ENCODE results near the gene CYP2A7. TPM values are rescaled to one million over a fixed set of nuclear protein-coding genes. Genes with fewer than 3 reads are reported as not detected.
"Not testable (repeated sequence)": the region's sequence is repeated elsewhere in the genome, so short reads cannot be mapped to it uniquely, and the experiment has no call there.

Gene CYP2A7
- total and polyA plus RNA-seq, 9 donors = 0.05 to 0.19 TPM; not detected in 7

DNA sequence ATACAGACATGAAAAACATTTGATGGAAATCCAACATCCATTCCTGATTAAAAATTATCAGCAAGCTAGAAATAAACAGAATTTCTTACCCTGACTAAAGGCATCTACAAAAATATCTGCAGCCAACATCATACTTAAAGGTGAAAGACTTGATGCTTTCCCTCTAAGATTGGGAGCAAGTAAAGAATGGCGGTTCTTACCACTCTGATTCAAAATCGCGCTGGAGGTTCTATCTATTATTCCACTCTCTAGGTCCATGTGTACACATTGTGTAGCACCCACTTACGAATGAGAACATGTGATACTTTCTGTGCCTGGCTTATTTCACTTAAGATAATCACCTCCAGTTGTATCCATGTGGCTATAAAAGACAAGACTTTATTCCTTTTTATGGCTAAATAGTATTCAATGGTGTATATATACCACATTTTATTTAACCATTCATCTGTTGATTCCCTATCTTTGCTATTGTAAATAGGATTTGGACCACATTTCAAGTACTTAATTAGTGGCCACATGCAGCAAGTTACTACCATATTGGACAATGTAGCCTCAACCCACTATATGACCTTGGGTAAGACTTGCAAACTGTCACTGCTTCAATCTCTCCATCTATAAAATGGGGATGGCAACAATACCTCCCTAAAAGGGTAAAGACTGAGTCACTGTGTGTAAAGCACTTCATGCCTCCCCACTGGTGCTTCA lies 38.4 kb upstream of the CYP2A7 start:
- no peaks in the 10 kb centered on the region for H3K27me3 ChIP-seq (ENCODE audit: control insufficient read depth, insufficient read depth, low read length)
- no peaks in the 10 kb centered on the region for H3K4me1 ChIP-seq (ENCODE audit: control insufficient read depth, insufficient read depth, low read length)
- no peaks in the 10 kb centered on the region for H3K36me3 ChIP-seq (ENCODE audit: control insufficient read depth, insufficient read depth, low read length)
- no peak for DNase-seq
- 89% methylated on average over 3 of the region's 4 CpGs for WGBS (ENCODE audit: insufficient coverage)
- H3K9me3 ChIP-seq (replicated peaks; ENCODE audit: control insufficient read depth, low read depth, low read length) = no peaks in the 10 kb centered on the region
- no peak overlapping the region for H3K4me3 ChIP-seq (ENCODE audit: low read length)
- H3K27ac ChIP-seq (ENCODE audit: low read length) = no peak overlapping the region

GRCh38 chr19:40919530-40920299 lies 37.7 kb upstream of the CYP2A7 start:
- H3K4me1 ChIP-seq (ENCODE audit: control insufficient read depth, insufficient read depth, low read length); DNase-seq; H3K27ac ChIP-seq (ENCODE audit: low read length); H3K4me3 ChIP-seq (ENCODE audit: low read length); H3K27me3 ChIP-seq (ENCODE audit: control insufficient read depth, insufficient read depth, low read length); H3K36me3 ChIP-seq (ENCODE audit: control insufficient read depth, insufficient read depth, low read length); H3K9me3 ChIP-seq (replicated peaks; ENCODE audit: control insufficient read depth, low read depth, low read length): not testable (repeated sequence)
- 81% methylated on average over 3 of the region's 7 CpGs for WGBS (ENCODE audit: insufficient coverage)

- DNase-seq; H3K36me3 ChIP-seq (ENCODE audit: control insufficient read depth, insufficient read depth, low read length); H3K27me3 ChIP-seq (ENCODE audit: control insufficient read depth, insufficient read depth, low read length); H3K27ac ChIP-seq (ENCODE audit: low read length); H3K9me3 ChIP-seq (replicated peaks; ENCODE audit: control insufficient read depth, low read depth, low read length); H3K4me3 ChIP-seq (ENCODE audit: low read length); H3K4me1 ChIP-seq (ENCODE audit: control insufficient read depth, insufficient read depth, low read length): not testable (repeated sequence)
- WGBS (ENCODE audit: insufficient coverage) = no CpG with 5 or more reads among the region's 2 CpGs
Observed at GRCh38 chr19:40918303-40918702, 36.3 kb upstream of the CYP2A7 start.

GRCh38 chr19:40908976-40909375 lies 26.9 kb upstream of the CYP2A7 start:
- Histone ChIP-seq H3K4me1 (ENCODE audit: control insufficient read depth, insufficient read depth, low read length) (no peaks in the 10 kb centered on the region), H3K36me3 (ENCODE audit: control insufficient read depth, insufficient read depth, low read length) (no peaks in the 10 kb centered on the region), H3K27me3 (ENCODE audit: control insufficient read depth, insufficient read depth, low read length) (peaks cover 2% of the 10 kb centered on the region), H3K9me3 (replicated peaks; ENCODE audit: control insufficient read depth, low read depth, low read length) (no peaks in the 10 kb centered on the region), H3K27ac (ENCODE audit: low read length) (no peak overlapping the region), H3K4me3 (ENCODE audit: low read length) (no peak overlapping the region)
- WGBS (ENCODE audit: insufficient coverage) = 45% methylated on average over 4 of the region's 6 CpGs
- DNase-seq = no peak

DNA sequence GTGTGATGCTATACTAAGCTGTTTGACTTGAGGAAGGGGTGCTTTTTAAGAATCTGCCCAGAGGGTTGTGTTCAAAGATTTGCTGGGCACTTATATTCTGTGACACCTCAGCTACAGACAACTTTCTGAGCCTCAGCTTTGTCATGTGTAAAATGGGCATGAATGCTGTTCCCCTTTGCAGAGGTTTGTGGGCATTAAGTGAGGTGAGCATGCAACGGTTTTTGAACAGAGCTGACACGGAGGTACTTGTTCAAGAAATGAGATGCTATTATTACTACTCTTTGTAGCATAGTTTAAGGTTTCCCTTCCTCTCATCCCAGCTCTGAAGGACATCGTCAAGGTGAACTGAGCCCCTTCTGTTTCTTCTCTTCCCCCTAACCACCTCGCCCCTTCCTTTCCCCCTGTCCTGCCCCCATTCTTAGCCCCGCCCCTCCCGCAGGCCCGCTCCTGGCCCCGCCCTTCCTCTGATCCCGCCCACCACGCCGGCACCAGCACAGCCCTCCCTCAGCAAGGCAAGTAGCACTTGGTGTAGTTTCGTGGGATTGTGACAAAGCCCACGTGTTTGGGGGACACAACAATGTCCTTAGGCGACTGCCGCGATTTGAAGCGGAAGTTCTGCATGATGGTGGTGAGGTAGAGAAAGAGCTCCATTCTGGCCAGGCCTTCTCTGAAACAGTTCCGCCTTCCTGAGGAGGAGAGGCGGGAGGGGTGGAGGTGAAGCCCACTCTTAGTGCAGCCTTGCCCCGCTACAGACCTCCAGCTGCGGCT lies 26.1 kb upstream of the CYP2A7 start:
- DNase-seq = no peak
- Histone ChIP-seq H3K27ac (ENCODE audit: low read length) (no peak overlapping the region), H3K4me1 (ENCODE audit: control insufficient read depth, insufficient read depth, low read length) (no peaks in the 10 kb centered on the region), H3K27me3 (ENCODE audit: control insufficient read depth, insufficient read depth, low read length) (peaks cover 2% of the 10 kb centered on the region), H3K36me3 (ENCODE audit: control insufficient read depth, insufficient read depth, low read length) (no peaks in the 10 kb centered on the region), H3K4me3 (ENCODE audit: low read length) (no peak overlapping the region), H3K9me3 (replicated peaks; ENCODE audit: control insufficient read depth, low read depth, low read length) (no peaks in the 10 kb centered on the region)
- 21% methylated on average over 11 of the region's 21 CpGs for WGBS (ENCODE audit: insufficient coverage)

DNA sequence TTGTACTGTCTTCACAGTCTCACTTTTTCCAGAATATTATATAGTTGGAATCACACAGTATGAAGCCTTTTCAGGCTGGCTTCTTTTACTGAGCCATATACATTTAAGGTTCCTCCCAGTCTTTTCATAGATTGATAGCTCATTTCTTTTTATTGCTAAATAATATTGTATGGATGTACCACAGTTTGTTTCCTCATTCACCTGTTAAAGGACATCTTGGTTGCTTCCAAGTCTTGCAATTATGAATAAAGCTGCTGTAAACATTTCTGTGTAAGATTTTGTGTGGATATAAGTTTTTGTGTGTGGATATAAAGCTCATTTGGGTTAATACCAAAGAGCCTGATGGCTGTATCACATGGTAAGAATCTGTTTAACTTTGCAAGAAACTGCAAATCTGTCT lies 24.5 kb upstream of the CYP2A7 start:
- Histone ChIP-seq H3K27ac (ENCODE audit: low read length) (no peak overlapping the region), H3K9me3 (replicated peaks; ENCODE audit: control insufficient read depth, low read depth, low read length) (no peaks in the 10 kb centered on the region), H3K4me3 (ENCODE audit: low read length) (no peak overlapping the region), H3K36me3 (ENCODE audit: control insufficient read depth, insufficient read depth, low read length) (no peaks in the 10 kb centered on the region), H3K27me3 (ENCODE audit: control insufficient read depth, insufficient read depth, low read length) (peaks cover 2% of the 10 kb centered on the region), H3K4me1 (ENCODE audit: control insufficient read depth, insufficient read depth, low read length) (no peaks in the 10 kb centered on the region)
- DNase-seq = no peak

DNA sequence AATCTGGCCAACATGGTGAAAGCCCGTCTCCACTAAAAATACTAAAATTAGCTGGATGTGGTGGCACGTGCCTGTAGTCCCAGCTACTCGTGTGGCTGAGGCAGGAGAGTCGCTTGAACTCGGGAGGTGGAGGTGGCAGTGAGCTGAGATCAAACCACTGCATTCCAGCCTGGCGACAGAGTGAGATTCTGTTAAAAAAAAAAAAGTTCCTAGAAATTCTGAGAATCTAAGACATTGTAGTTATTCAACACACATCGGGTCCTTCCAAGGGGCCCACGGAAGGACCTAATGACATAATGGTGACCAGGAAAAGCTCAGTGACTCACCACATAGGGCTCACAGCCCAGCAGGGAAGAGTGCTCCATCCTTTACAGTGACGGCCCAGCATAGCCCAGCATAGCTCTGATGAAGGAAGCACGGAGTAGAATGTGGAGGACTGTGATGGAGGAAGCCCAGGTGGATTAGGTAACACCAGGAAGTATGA lies 22.7 kb upstream of the CYP2A7 start:
- H3K9me3 ChIP-seq (replicated peaks; ENCODE audit: control insufficient read depth, low read depth, low read length); H3K4me1 ChIP-seq (ENCODE audit: control insufficient read depth, insufficient read depth, low read length); H3K36me3 ChIP-seq (ENCODE audit: control insufficient read depth, insufficient read depth, low read length); H3K27ac ChIP-seq (ENCODE audit: low read length); H3K27me3 ChIP-seq (ENCODE audit: control insufficient read depth, insufficient read depth, low read length); DNase-seq; H3K4me3 ChIP-seq (ENCODE audit: low read length): not testable (repeated sequence)
- WGBS (ENCODE audit: insufficient coverage) = 72% methylated on average over 6 of the region's 10 CpGs

DNA sequence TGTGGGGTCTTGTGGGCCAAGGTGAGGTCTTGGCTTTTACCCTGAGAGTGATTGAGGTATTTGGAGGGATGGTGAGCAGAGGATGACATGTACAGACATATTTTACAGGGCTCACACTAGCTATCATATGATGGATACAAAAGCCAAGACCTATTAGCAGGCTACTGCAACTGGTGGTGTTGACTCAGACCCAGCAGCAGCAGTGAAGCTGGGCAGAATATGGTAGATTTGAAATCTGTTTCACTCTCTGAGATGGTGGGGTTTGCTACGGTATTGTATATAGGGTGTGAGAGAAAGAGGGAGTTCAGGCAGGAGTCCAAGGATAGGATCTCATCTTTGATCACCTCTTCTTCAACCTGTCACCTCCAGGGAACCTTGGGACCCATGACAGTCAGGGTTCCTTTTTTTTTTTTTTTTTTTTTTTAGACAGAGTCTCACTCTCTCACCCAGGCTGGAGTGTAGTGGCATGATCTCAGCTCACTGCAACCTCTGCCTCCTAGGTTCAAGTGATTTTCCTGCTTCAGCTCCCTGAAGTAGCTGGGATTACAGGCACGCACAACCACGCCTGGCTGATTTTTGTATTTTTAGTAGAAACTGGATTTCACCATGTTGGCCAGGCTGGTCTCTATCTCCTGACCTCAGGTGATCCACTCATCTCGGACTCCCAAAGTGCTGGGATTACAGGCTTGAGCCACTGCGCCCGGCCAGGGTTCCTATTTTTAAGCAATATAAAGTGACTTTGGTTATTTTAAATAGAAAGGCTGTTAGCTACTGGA lies 20.1 kb upstream of the CYP2A7 start:
- DNase-seq; H3K4me3 ChIP-seq (ENCODE audit: low read length); H3K9me3 ChIP-seq (replicated peaks; ENCODE audit: control insufficient read depth, low read depth, low read length); H3K27ac ChIP-seq (ENCODE audit: low read length); H3K36me3 ChIP-seq (ENCODE audit: control insufficient read depth, insufficient read depth, low read length); H3K27me3 ChIP-seq (ENCODE audit: control insufficient read depth, insufficient read depth, low read length); H3K4me1 ChIP-seq (ENCODE audit: control insufficient read depth, insufficient read depth, low read length): not testable (repeated sequence)
- WGBS (ENCODE audit: insufficient coverage) = 100% methylated on average over 1 of the region's 6 CpGs

- not testable (repeated sequence) for H3K9me3 ChIP-seq (replicated peaks; ENCODE audit: control insufficient read depth, low read depth, low read length); H3K27ac ChIP-seq (ENCODE audit: low read length); H3K4me1 ChIP-seq (ENCODE audit: control insufficient read depth, insufficient read depth, low read length); H3K4me3 ChIP-seq (ENCODE audit: low read length); DNase-seq; H3K27me3 ChIP-seq (ENCODE audit: control insufficient read depth, insufficient read depth, low read length); H3K36me3 ChIP-seq (ENCODE audit: control insufficient read depth, insufficient read depth, low read length)
- 67% methylated on average over 1 of the region's 5 CpGs for WGBS (ENCODE audit: insufficient coverage)
Observed at GRCh38 chr19:40900521-40900920, 18.5 kb upstream of the CYP2A7 start.

DNA sequence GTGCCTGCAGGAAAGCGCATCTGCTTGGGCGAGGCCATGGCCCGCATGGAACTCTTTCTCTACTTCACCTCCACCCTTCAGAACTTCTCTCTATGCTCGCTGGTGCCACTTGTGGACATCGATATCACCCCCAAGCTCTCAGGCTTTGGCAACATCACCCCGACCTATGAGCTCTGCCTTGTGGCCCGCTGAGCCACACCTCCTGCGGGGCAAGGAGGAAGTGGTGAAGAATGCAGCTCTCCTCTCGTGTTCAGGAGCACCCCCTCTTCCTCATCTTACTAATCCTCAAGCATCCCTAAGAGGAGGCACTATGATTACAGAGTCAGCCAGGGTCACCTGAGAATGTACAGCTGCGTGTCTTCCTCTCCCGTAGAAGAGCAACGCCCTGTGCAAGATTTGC lies 17.9 kb upstream of the CYP2A7 start:
- not testable (repeated sequence) for H3K4me1 ChIP-seq (ENCODE audit: control insufficient read depth, insufficient read depth, low read length); H3K27me3 ChIP-seq (ENCODE audit: control insufficient read depth, insufficient read depth, low read length); H3K27ac ChIP-seq (ENCODE audit: low read length); H3K36me3 ChIP-seq (ENCODE audit: control insufficient read depth, insufficient read depth, low read length); DNase-seq; H3K9me3 ChIP-seq (replicated peaks; ENCODE audit: control insufficient read depth, low read depth, low read length); H3K4me3 ChIP-seq (ENCODE audit: low read length)
- 95% methylated on average over 4 of the region's 12 CpGs for WGBS (ENCODE audit: insufficient coverage)
